ENCODE data around the gene MYBPH. TPM values are rescaled to one million over a fixed set of nuclear protein-coding genes. Genes with fewer than 3 reads are reported as not detected.

MYBPH gene
- total RNA-seq, 2 donors from 2014 or later, result not detected

DNA sequence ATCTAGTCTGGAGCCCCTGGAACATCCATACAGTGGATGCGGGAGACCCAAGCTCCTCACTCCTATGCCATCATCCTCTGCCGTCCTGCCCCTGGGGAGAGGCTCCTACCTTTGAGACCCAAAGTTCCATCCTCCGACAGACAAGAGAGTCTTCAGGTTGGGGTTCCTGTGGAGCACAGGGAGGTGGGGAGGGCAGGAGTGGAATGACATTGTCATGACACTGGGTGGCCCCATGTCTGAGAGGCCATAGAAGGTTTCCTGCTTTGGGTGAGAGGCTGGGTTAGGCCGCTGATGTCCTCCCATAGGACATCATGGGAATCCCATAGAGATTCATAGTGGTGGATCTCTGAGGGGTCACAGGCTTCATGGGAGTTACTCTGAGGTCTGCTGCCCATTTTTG is 8.8 kb upstream of the MYBPH start:
- intact Hi-C loops (cut with DNase I), result no loop called here
- no peak for DNase-seq
- Histone ChIP-seq H3K4me1 (peaks cover 15% of the 10 kb centered on the region), H3K4me3 (no peak overlapping the region), H3K27me3 (no peaks in the 10 kb centered on the region), H3K9me3 (no peaks in the 10 kb centered on the region), H3K36me3 (replicated peaks in 1 of 2; ENCODE audit: insufficient read depth in 1 of 2, low read depth in 2 of 2) (no peaks in the 10 kb centered on the region), H3K27ac (no peak overlapping the region)
- ATAC-seq, result no peak
- 88 to 100% methylated on average over 3 to 4 of the region's 4 CpGs for WGBS, 2 donors
- TF ChIP-seq POLR2A (IDR thresholded peaks at IDR 0.05) (no peak), CTCF (IDR thresholded peaks at IDR 0.05) (no peak)

GRCh38 chr1:203183828-203184227 is 8.2 kb upstream of the MYBPH start:
- H3K9me3 ChIP-seq, result no peaks in the 10 kb centered on the region
- TF ChIP-seq CTCF (IDR thresholded peaks at IDR 0.05), result no peak
- no peaks in the 10 kb centered on the region for H3K27me3 ChIP-seq
- DNase-seq (no peak), ATAC-seq (no peak)
- H3K4me1 ChIP-seq, result peaks cover 19% of the 10 kb centered on the region
- H3K36me3 ChIP-seq (replicated peaks in 1 of 2; ENCODE audit: insufficient read depth in 1 of 2, low read depth in 2 of 2), result no peaks in the 10 kb centered on the region
- H3K4me3 ChIP-seq, result no peak overlapping the region
- no peak overlapping the region for H3K27ac ChIP-seq
- intact Hi-C loops (cut with DNase I), result no loop called here
- WGBS, 2 donors, result 73 to 74% methylated on average over 2 of the region's 2 CpGs

- Histone ChIP-seq H3K4me1 (peaks cover 17% of the 10 kb centered on the region), H3K9me3 (no peaks in the 10 kb centered on the region), H3K27ac (no peak overlapping the region), H3K36me3 (replicated peaks in 1 of 2; ENCODE audit: insufficient read depth in 1 of 2, low read depth in 2 of 2) (no peaks in the 10 kb centered on the region), H3K4me3 (no peak overlapping the region), H3K27me3 (no peaks in the 10 kb centered on the region)
- DNase-seq, result no peak
- no peak for ATAC-seq
- TF ChIP-seq POLR2A (IDR thresholded peaks at IDR 0.05) (no peak), CTCF (IDR thresholded peaks at IDR 0.05) (no peak)
- 79 to 92% methylated on average over 7 of the region's 7 CpGs for WGBS, 2 donors
- intact Hi-C loops (cut with DNase I), result no loop called here
Observed at GRCh38 chr1:203182387-203182953, 6.8 kb upstream of the MYBPH start.

DNA sequence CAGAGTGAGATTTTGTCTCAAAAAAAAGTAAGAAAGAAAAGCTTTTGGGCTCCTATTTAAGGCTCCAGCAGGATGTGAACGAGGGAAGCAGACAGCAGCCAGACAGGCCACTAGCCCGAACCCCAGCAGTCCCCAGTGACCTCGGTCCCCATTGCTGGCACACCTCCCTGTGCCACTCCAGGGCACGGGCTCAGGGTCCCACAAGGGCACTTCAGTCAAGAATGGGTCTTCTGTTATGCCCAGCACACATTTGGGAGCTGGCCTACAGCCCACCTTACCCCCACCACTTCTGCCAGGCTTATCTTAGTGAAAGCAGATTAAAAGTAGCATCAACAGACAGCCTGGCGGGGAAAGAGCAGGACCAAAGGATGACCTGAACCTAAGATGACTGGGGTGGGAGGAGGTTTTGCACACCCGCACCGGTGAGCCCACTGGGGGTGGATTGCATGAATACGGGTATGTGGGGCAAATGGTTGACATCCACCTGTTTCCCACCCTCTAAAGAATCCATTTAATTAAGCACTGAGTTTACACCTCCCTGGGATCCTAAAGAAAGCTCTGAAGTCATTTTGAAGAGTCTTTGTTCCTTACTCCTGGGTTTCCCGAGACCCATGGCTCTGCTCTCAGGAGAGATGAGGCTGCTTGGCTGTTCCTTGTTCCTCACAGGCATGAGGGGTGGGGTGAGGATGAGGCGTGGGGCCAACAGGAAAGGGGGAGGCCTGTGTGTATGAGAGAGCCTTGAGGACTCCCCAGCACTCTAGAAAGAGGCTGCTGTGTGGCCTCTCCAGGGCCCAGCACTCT is 6.2 kb upstream of the MYBPH start:
- Histone ChIP-seq H3K4me3 (no peak overlapping the region), H3K27me3 (no peaks in the 10 kb centered on the region), H3K27ac (no peak overlapping the region), H3K36me3 (replicated peaks in 1 of 2; ENCODE audit: insufficient read depth in 1 of 2, low read depth in 2 of 2) (no peaks in the 10 kb centered on the region), H3K9me3 (no peaks in the 10 kb centered on the region), H3K4me1 (peaks cover 13% of the 10 kb centered on the region)
- no peak for TF ChIP-seq CTCF (IDR thresholded peaks at IDR 0.05)
- TF ChIP-seq POLR2A (IDR thresholded peaks at IDR 0.05), result no peak
- ATAC-seq (no peak), DNase-seq (no peak)
- 76 to 81% methylated on average over 7 to 10 of the region's 10 CpGs for WGBS, 2 donors
- intact Hi-C loops (cut with DNase I), result no loop called here
